ENCODE measurements around the gene PPP1R13L.

DNA sequence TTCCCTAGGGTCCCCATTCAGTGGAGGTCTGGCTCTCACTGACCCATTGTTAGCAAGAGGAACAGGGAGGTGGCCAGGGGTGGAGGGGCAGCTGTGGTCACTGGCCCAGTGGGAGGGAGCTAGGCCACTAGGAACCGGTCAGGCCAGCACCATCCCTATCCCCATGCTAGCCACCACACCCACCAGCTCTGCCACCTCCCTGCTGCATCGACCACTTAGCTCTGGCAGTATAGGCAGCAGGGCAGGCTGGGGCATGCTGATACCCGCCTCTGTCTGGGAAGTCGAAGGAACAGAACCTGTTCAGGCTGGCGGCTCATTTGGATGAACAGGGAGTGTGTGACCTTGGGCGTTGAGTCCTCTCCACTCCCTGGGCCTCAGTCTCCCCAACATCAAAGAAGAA, 4.7 kb downstream of the PPP1R13L start:
- TF ChIP-seq CTCF (IDR thresholded peaks at IDR 0.05) (no peak), POLR2A (IDR thresholded peaks at IDR 0.05) (no peak), POLR2AphosphoS5 (IDR thresholded peaks at IDR 0.05) (no peak), EP300 (IDR thresholded peaks at IDR 0.05; ENCODE audit: low read depth) (no peak)
